ENCODE measurements around the gene RAET1G. TPM values are rescaled to one million over a fixed set of nuclear protein-coding genes. Genes with fewer than 3 reads are reported as not detected.
A peak's percentile ranks its signal among the peaks of the same experiment; 100 is the strongest.
"Not testable (repeated sequence)": the region's sequence is repeated elsewhere in the genome, so short reads cannot be mapped to it uniquely, and the experiment has no call there.

The RAET1G gene
- total RNA-seq, 1 experiment from 2014 or later: 9.9 TPM

DNA sequence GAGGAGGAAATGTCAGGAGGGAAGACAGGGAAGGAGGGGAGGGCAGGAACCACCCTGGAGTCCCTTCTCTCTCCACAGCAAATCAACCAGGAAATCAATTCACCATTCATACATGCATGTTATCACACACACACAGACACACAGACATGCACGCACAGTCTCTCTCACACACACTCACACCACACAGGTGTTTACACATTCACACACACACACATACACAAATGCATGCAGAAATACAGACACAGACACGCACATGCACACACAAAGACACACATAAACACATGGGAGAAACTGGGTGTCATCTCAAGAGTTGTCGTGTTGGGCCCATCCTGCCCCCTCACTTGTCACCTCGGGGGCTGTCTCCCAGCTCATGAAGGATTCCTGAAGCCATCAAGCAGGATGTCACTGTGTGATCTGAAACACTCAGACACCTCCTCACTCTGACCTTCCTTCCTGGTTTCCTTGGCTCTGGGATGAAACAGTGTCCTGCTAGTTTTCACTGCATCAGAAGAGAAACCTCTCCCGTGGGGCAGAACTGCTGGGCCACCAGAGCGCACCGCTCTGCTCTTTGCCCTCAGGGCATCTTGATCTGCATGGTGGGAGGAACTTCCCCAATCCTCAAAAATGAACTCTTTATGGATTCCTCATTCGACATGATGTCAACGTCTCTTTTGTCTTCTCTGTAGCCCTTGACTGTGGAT lies 9.2 kb downstream of the RAET1G start:
- no peak for DNase-seq (ENCODE audit: low read depth)

DNA sequence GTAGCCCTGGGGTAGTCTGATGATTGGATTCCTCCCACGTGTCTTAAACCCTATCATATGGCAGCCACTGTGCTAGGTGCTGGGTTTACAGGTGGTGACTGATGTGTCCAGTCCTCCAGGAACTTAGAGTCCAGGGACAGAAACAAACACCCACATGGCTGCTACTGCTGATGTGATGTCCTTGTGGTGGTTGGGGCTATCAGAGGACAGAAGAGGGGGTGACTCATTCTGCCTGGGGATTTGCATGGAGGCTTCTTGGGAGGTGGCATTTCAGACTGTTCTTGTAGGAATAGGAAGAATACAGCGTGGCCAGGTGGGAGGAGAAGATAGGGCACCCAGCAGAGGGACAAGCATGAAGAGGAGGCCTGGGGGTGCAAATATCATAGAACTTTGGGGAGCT lies 9.8 kb downstream of the RAET1G start:
- DNase-seq (ENCODE audit: low read depth): peak; percentile 52

DNA sequence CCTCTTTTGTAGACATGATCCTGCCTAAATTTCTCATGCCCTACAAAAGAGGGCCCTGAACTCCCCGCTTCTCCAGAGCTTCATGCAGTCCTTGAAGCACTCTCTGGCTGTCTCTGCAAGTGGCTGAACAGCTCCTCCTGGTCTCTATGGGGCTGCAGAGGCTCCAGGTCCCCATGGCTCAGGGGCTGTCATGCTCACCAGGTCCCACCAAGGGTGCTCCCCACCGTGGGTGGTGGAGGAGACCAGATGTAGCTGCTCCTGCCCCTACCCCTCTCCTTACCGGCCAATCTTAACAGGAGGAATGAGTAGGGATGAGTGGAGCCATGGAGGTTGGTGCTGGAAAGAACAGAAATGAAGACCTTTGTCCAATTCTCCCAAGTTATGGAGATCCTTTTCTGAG lies 10.2 kb downstream of the RAET1G start:
- not testable (repeated sequence) for DNase-seq (ENCODE audit: low read depth)

DNA sequence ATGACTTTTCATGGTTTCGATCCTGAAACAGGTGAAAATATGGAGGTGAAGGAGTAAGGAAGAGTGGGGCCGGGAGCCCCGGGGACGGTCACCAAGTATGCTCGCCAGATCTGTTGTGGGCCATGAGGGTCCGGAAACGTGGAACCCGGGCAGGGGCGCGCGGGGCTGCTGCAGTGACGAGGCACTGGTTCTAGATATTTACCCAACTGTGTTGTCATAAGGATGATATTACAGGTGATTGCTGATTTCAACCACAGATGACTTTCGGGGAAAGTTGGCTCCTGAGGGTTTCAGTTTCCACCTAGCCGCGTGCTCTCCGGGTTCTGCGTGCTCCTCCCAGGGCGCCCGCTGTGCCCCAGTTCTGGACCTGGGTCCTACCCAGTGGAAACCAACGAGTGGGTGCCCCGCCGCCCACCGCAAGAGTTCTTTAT lies 12.2 kb downstream of the RAET1G start:
- no peak for DNase-seq (ENCODE audit: low read depth)

DNA sequence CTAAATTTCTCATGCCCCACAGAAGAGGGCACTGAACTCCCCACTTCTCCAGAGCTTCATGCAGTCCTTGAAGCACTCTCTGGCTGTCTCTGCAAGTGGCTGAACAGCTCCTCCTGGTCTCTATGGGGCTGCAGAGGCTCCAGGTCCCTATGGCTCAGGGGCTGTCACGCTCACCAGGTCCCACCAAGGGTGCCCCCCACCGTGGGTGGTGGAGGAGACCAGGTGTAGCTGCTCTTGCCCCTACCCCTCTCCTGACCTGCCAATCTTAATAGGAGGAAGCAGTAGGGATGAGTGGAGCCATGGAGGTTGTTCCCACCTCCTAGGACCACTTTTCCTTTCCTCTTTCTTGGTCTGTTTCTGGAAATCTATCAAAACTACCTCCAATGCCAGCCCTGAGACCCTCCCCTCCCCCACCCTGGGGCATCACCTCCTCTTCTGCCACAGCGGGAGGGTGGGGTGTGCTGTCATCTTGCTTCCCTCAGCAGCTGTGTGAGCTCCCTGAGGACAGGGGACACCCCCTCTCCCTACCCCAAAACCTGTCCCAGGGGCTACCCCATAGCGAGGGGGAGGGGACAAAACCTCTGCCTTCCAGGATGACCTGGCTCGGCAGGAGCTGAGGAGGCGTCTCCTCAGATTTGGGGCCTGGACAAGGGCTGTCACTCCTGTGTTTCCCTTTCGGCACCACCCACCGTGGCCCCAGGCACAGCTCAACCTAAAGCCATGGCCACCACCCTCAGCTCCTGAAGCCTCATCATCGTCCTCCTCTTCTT lies 13.0 kb downstream of the RAET1G start:
- DNase-seq (ENCODE audit: low read depth): no peak

DNA sequence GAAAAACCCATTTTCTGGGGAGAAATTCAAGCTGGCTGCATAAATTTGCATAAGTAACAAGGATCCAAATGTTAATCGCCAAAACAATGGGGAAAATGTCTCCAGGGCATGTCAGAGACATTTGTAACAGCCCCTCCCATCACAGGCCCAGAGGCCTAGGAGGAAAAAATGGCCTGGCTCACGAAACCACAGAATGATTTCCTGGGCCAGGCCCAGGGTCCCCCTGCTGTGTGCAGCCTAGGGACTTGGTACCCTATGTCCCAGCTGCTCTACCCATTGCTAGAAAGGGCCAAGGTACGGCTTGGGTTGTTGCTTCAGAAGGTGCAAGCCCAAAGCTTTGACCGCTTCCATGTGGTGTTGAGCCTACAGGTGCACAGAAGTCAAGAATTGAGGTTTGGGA lies 14.4 kb downstream of the RAET1G start:
- not testable (repeated sequence) for DNase-seq (ENCODE audit: low read depth)

DNA sequence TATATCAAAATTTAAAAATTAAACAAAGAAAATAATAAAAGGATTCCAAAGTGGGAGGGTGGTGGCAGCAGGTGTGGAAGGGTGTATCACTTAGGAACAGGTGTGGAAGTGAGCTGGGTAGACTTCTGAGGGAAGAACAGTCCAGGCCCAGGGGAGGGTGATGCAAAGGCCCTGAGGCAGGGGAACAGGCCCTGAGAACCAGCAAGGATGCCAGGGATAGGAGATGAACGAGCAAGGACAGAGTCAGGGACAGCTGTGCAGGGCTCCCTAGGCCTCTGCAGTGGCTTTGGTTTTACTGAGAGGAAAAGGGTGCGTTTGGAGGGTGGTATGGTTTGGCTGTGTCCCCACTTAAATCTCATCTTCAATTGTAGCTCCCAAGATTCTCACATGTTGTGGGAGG lies 15.6 kb downstream of the RAET1G start:
- DNase-seq (ENCODE audit: low read depth): no peak

DNA sequence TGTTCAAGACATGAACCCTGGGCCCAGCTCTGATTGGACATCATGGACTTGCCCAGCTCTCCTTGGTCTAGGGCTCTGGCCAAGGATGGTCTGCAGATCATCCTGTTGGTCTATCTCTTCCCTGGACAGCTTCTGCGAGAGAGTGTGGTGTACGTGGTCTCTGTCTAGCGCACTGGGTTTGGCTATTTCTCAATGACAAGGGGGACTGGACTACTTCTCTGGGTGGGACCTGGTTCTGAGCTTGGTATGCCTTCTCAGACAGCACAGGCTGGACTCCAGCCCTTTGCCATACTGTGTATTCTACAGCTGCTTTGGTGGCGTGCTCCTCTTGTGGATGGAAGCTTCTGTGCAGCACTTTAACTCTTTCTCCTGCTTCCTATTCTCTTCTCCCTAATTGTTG lies 16.5 kb downstream of the RAET1G start:
- DNase-seq (ENCODE audit: low read depth): no peak

DNA sequence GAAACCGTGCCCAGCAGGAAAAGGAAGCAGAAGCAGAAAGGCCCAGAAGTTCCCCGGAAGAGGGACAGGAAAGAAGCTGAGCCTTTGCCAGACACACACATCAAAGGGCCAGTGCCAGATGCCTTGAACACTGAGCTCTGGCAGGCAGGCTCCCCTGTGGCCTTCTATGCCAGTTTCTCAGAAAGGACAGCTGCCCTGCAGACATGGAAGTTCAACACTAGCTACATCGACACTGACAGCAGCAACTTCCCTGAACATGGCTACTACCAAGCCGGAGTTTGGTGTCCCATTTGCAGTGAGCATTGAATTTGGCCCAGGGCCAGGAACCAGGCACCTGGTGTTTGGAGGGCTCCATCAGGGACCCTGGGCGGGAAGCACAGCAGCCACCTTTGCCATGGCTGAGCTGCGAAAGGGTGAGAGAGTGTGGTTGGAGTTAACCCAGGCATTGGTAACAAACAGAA lies 17.0 kb downstream of the RAET1G start:
- DNase-seq (ENCODE audit: low read depth): no peak

DNA sequence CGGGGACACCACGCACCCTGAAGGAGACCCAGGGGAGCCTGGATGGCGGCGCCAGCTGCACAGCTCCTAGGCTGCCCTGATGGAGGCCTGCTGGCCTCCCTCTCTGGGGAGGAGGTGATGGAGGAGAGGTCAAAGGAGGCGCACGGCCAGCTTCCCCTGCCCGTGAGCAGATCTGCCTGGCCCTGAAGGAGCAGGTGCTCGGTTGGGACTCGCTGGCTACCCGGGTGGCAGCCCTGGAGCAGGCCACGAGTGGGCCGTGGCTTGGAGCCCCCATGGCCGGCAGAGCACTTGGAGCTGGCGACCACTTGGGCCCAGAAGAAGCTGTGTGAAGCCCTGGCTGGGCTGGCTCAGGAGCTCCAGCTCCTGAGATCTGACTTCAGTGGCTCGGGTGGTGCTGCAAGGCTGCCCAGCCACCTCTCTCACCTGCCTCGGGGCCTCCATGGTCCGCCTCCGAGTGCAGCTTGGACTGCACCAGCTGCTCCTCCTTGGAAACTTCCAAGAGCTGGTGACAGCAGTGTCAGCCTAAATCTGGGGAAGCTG lies 17.5 kb downstream of the RAET1G start:
- no peak for DNase-seq (ENCODE audit: low read depth)

DNA sequence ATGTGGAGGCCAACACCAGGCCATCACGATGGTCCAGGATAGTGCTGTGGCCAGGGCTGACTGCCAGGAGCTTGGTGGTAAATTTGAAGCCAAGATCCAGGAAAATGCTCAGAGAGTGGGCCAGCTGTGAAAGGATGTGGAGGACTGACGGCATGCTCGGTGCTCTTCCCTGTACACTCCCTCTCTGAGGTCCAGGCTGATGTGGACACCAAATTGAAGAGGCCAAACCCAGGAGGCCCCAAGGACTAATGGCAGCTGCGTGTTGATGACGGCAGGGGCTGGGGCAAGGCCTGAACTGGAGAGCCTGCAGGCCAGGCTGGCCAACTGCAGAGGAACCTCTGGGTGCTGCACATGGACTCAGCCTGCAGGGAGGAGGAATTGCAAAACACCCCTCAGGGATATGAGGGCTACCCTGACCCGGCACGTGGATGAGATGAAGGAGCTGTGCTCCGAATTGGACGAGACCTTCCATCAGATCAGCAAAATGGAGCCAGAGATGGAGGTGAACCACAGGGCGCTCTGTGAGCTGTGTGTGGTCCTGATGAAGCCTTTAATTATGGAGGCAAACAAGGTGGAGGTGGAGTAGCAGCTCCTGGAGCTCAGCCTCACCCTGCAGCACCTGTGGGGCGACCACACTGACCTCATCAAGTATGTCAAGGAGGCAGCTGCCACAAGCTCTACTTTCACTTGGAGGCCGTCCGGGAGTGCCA lies 18.1 kb downstream of the RAET1G start:
- DNase-seq (ENCODE audit: low read depth): no peak

DNA sequence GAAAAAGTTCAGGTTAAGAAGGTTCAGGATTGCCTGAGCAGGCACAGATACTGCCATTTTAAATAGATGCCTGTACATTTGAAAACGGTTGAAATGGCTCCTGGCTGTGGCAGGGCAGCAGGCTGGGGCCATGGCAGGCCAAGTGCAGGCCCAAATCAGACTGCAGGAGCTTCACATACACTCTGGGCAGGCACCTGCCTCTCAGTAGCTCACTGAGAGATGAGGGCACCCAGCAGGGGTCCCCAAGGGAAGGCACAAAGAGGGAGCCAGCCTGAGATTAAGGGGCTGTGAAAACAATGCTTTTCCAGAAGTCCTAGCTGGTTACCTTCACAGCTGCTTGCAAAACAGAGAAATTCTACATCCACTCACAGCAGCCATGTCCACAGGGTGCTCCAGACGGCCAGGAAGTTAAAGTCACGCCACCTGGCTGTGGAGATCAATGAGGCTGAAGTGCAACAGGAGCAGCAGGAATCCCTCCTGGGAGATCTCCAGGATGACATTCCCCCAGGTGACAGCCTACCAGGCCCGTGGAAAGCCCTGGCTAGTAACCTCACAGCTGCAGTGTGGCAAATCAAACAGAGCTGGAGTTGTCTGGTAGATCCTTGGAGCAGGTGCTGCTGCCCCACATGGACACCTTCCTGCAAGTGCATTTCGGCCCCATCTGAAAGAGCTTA lies 18.8 kb downstream of the RAET1G start:
- DNase-seq (ENCODE audit: low read depth): no peak

DNA sequence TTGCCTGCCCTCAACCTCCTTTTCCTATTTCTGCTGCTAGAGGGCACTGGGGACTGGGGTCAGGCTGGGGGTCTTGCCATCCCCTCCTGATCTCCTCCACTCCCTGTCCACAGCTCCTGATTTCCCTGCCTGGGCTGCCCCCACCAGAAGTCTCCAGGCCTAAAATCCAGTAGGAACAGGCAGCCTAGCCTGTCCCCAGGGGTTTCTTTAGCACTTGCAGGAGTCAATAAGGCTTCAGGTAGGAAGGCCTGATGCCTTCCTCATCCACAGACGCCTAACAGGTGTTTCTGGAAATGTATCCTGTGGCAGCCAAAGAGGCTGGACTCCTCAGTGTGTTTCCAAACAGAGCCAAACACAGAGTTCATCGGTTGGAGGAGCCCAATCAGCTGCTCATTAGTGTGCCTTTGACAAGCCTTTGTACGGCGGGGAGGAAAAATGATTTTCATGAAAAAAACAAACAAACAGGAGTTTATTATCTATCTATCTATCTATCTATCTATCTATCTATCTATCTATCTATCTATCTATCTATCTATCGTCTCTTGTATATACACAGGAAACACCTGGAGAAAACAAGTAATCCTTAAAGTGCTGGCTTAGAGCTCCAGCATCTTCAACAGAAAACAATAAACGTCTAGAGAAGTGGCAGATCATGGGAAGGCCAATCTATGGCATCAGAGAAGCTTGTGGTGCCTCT lies 21.3 kb downstream of the RAET1G start:
- DNase-seq (ENCODE audit: low read depth): no peak

DNA sequence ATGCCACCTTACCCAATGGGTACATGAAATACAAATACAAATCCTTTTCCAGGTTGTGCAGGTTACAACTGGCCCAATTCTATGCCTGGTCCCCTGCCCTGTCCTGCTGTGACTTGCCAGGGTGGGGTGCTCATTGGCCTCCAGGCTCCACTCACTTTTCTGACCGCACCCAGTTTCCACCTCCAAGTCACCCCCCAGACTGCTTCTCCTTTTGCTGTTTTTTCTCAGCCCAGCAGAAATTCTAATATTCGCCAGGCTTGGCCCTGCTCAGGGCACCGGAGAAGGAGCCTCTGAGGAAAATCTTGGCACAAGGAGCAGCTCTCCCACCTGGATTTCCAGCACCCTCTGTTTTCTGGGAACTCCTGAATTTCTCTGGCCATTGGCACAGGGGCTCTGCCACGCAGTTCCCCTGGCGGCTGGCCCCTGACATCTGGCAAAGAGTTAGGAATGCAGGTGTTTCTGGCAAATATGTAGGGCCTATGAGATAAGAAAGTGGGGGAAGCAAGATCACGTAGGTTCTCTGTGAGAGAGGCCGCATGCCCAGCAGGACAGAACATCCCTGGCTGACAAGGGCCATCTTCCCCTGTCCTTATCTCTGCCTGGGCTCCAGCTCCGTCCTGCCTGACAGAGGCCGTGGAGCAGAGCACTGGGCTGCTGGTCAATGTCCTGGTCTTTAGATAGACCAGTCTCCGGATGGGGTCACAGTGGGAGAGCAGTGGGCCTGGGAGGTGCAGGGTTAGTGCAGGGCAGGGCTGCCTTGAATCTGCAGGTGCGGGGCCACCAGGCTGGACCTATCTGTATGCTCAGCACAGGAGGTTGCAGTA lies 22.1 kb downstream of the RAET1G start:
- no peak for DNase-seq (ENCODE audit: low read depth)

DNA sequence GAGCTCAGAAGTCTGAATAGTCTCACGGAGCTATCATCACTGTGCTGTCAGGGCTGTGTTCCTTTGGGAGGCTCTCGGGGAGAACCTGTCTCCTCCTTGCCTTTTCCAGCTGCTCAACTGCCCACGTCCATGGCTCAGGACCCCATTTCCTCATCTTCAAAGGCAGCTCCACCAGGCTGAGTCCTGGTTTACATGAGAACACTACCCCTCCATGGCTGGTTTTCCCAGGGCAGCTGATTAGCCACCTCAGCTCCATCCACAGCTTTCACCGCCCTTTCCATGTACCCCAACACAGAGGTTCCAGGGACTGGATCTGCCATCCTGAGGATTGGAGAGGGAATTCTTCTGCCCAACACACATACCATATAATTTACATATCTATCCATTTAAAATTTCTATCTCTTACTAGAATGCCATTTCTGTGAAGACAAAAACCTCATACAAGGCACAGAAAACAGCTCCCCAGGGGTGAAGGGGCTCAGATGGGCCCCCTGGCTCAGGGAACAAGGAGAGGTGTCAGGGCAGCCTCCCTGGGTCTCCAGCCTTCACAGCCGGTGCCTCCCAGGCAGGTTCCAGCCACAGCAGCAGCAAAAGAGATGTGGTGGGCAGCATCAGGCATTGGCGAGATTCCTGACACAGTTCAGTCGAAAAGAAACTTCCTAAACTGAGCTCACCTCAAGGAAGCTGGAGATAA lies 22.8 kb downstream of the RAET1G start:
- no peak for DNase-seq (ENCODE audit: low read depth)

DNA sequence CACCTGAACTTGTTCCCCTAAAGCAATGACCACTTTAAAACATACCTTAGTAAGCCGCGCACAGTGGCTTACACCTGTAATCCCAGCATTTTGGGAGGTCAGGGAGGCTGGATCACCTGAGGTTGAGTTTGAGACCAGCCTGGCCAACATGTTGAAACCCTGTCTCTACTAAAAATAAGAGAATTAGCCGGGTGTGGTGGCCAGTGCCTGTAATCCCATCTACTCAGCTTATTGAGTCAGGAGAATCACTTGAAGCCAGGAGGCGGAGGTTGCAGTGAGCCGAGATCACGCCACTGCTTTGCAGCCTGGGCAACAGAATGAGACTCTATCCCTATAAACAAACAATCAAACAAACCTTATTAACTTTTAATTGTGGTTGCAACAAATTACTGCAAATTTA lies 23.4 kb downstream of the RAET1G start:
- no peak for DNase-seq (ENCODE audit: low read depth)

DNA sequence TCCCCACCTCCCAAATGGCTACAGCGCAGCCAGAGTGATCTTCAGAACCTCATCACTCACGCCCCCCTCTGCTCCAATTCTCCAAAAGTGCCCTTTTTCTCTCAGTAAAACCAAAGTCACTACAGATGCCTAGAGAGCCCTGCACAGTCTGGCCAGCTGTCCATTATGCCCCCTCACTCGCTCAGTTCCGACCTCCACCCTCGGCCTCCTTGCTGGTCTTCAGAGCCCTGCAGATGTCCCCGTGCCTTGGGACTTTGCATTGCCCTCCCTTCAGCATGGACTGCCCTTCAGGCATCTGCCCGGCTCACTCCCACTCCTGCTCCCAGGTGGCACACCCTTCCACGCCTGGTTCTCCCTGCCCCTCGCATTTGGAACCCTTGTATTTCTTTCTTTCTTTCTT lies 24.0 kb downstream of the RAET1G start:
- no peak for DNase-seq (ENCODE audit: low read depth)

DNA sequence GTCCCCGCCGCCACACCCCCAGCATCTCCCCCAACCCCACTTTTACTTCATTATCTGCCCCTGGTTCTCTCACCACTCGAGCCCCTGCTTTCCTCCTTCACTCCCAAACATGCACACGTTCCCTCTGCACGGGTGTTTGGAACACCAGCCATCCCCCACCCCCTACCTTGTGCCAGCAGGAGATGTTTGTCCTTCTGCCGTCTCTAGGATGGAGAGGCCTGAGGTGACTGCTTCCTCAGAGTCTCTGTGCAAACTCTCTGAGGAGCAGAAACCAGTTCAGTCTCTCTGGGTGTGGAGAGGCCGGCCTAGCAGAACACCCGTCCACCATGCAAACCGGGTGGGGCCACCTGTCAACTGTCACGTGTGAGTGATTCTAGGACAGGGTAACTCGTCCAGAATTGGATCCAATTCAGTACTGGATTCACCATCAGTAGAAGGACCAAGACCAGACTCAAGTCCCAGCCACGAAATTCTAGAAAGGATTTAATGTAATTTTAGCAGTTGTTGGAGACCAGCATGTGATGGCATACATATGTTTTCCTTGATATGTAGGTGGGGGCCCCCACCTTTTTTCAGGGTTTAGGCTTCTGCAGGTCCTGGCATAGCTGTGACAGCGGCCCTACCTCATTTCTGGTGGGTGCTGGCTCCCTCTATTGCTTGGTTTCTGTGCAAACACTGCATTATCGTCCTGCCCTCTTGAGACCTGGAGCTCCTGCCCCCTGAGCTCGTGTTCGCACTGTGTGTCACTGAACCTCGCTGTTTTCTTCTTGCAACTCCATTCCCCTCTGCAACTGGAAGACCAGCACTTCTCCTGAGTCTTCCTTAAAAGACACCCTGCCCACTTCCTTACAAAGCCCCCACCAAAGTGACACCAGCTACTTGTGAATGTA lies 24.8 kb downstream of the RAET1G start, which contains the start of gene RAET1E:
TSS of gene RAET1E (minus strand) at position 259 of the 890 bp plus-strand sequence. CDS start 7,212 bp downstream, outside the sequence.
- no peak for DNase-seq (ENCODE audit: low read depth)

Measured in RPMI7951 (cell line).